NCI-H128 (cell line): ENCODE data around the gene ZSCAN16.
A peak's percentile ranks its signal among the peaks of the same experiment; 100 is the strongest.
"Not testable (repeated sequence)": the region's sequence is repeated elsewhere in the genome, so short reads cannot be mapped to it uniquely, and the experiment has no call there.

ENCODE experiments used
- DNase-seq: peaks from one replicate; lab custom pipeline; 2025; ENCODE audit not compliant: unreplicated experiment; lab: John Stamatoyannopoulos, UW

Gene ZSCAN16

GRCh38 chr6:28124350-28124970 is at the start of gene ZSCAN16:
Gene ZSCAN16, plus strand, starts transcription at chr6:28124609. Its CDS starts 835 bp downstream, at chr6:28125444.
- DNase-seq, result peak; percentile 77

- DNase-seq, result no peak
Observed at GRCh38 chr6:28078050-28078449, 46.4 kb upstream of the ZSCAN16 start.

GRCh38 chr6:28078836-28079235 is 45.6 kb upstream of the ZSCAN16 start:
- DNase-seq, result no peak

- DNase-seq, result not testable (repeated sequence)
Observed at GRCh38 chr6:28080381-28080630, 44.1 kb upstream of the ZSCAN16 start, which contains the start of gene ZNF165. Gene ZNF165, plus strand, starts transcription at chr6:28080568. Its CDS starts 4,913 bp downstream, at chr6:28085481.

- peak; percentile 95 for DNase-seq
Observed at GRCh38 chr6:28080631-28081485, 43.6 kb upstream of the ZSCAN16 start.

- DNase-seq, result no peak
Observed at GRCh38 chr6:28081486-28081751, 43.0 kb upstream of the ZSCAN16 start.

- DNase-seq, result no peak
Observed at GRCh38 chr6:28082939-28083338, 41.5 kb upstream of the ZSCAN16 start.

GRCh38 chr6:28089054-28089453 is 35.4 kb upstream of the ZSCAN16 start:
- DNase-seq, result no peak

- no peak for DNase-seq
Observed at GRCh38 chr6:28090917-28091586, 33.4 kb upstream of the ZSCAN16 start.

GRCh38 chr6:28102222-28102621 is 22.2 kb upstream of the ZSCAN16 start:
- not testable (repeated sequence) for DNase-seq

- not testable (repeated sequence) for DNase-seq
Observed at GRCh38 chr6:28102699-28103098, 21.7 kb upstream of the ZSCAN16 start.

GRCh38 chr6:28104392-28105244 is 19.8 kb upstream of the ZSCAN16 start:
- peak; percentile 65 for DNase-seq

GRCh38 chr6:28105245-28105639 is 19.2 kb upstream of the ZSCAN16 start:
- no peak for DNase-seq

GRCh38 chr6:28107506-28107905 is 16.9 kb upstream of the ZSCAN16 start:
- no peak for DNase-seq

- no peak for DNase-seq
Observed at GRCh38 chr6:28111964-28112363, 12.4 kb upstream of the ZSCAN16 start.

- DNase-seq, result no peak
Observed at GRCh38 chr6:28115799-28116198, 8.6 kb upstream of the ZSCAN16 start.

- DNase-seq, result no peak
Observed at GRCh38 chr6:28117386-28118050, 6.9 kb upstream of the ZSCAN16 start.

- no peak for DNase-seq
Observed at GRCh38 chr6:28118217-28118616, 6.2 kb upstream of the ZSCAN16 start.

- no peak for DNase-seq
Observed at GRCh38 chr6:28121876-28122275, 2.5 kb upstream of the ZSCAN16 start.

- not testable (repeated sequence) for DNase-seq
Observed at GRCh38 chr6:28122283-28122682, 2.1 kb upstream of the ZSCAN16 start.

- DNase-seq, result no peak
Observed at GRCh38 chr6:28124971-28125353, 553 bp downstream of the ZSCAN16 start.
